B cell (primary cell): ENCODE results near the gene TIMM8A.

Experiments used
- CTCF ChIP-seq: fragments of 200-600 bp; IDR thresholded peaks from one replicate; pipeline ENCODE4 v1.8.0; 2022; ENCODE audit warnings: antibody characterized with exemption, mild to moderate bottlenecking
- EZH2 ChIP-seq: IDR thresholded peaks from 2 replicates; pipeline ENCODE4 v1.6.1; 2012; ENCODE audit warnings: borderline replicate concordance, low read depth, mild to moderate bottlenecking, moderate library complexity, low read length; ENCODE audit not compliant: insufficient read depth, poor library complexity, severe bottlenecking

GRCh38 chrX:101385795-101386541 is 37.4 kb upstream of the TIMM8A start, which contains the start of gene BTK:
- no peak for TF ChIP-seq CTCF
- TF ChIP-seq EZH2 = no peak
